CD14-positive monocyte (primary cell): ENCODE measurements around the gene RXFP3. TPM values are rescaled to one million over a fixed set of nuclear protein-coding genes. Genes with fewer than 3 reads are reported as not detected.

Experiments used
- DNase-seq, 3 donors: peaks; one replicate each; pipeline ENCODE4 v3.0.0-alpha.2; 2011 to 2022
- H2AFZ ChIP-seq: 2 replicates; pipeline ENCODE4 v1.6.0; 2012; ENCODE audit warnings: mild to moderate bottlenecking, low read depth, low read length, inconsistent platforms; ENCODE audit not compliant: insufficient read depth, poor library complexity, severe bottlenecking
- H3K27ac ChIP-seq, 2 donors: 1 replicate in 1 of 2; 2 replicates in 1 of 2; pipeline ENCODE4 v1.5.1; 2012 to 2013; ENCODE audit warnings: low read length in 2 of 2, control low read depth in 1 of 2, inconsistent platforms in 1 of 2, low read depth in 1 of 2, mild to moderate bottlenecking in 1 of 2
- H3K27me3 ChIP-seq, 2 donors: one replicate each; pipeline versions ENCODE4 v1.6.0 to v1.6.1; 2011 to 2013; ENCODE audit warnings: low read length in 2 of 2; ENCODE audit not compliant: control insufficient read depth in 2 of 2, insufficient read depth in 2 of 2
- H3K36me3 ChIP-seq, 2 donors: replicated peaks in 1 of 2; 1 replicate in 1 of 2; 2 replicates in 1 of 2; pipeline versions ENCODE4 v1.5.1 to v1.6.1; 2012 to 2013; ENCODE audit warnings: low read length in 2 of 2, control low read depth in 1 of 2, inconsistent platforms in 1 of 2, mild to moderate bottlenecking in 1 of 2; ENCODE audit not compliant: insufficient read depth in 2 of 2, control insufficient read depth in 1 of 2
- H3K4me1 ChIP-seq, 2 donors: 1 replicate in 1 of 2; 2 replicates in 1 of 2; pipeline versions ENCODE4 v1.5.1 to v1.6.1; 2012 to 2013; ENCODE audit warnings: low read length in 2 of 2, control low read depth in 1 of 2, inconsistent platforms in 1 of 2, mild to moderate bottlenecking in 1 of 2, moderate library complexity in 1 of 2; ENCODE audit not compliant: insufficient read depth in 2 of 2, control insufficient read depth in 1 of 2
- H3K4me2 ChIP-seq: replicated peaks from 2 replicates; pipeline ENCODE3; 2012; ENCODE audit warnings: low read length, moderate library complexity, mild to moderate bottlenecking; ENCODE audit not compliant: poor library complexity, severe bottlenecking; ENCODE audit errors: extremely low read depth
- H3K4me3 ChIP-seq, 3 experiments: fragments of 200-600 bp in 1 of 3; sonication (generic) in 1 of 3; replicated peaks in 1 of 3; 1 replicate in 2 of 3; 2 replicates in 1 of 3; pipeline ENCODE4 v1.5.1; 2011 to 2013; ENCODE audit warnings: low read length in 3 of 3, mild to moderate bottlenecking in 3 of 3, control low read depth in 2 of 3, low read depth in 2 of 3, inconsistent platforms in 1 of 3, moderate library complexity in 1 of 3
- H3K79me2 ChIP-seq: 2 replicates; pipeline ENCODE4 v1.6.0; 2012; ENCODE audit warnings: mild to moderate bottlenecking, control low read depth, inconsistent platforms, low read length, moderate library complexity; ENCODE audit not compliant: insufficient read depth
- H3K9ac ChIP-seq: 2 replicates; pipeline ENCODE4 v1.6.0; 2017; ENCODE audit warnings: low read length, mild to moderate bottlenecking; ENCODE audit not compliant: insufficient read depth, poor library complexity, severe bottlenecking
- H3K9me3 ChIP-seq, 2 donors: replicated peaks in 1 of 2; 1 replicate in 1 of 2; 2 replicates in 1 of 2; pipeline versions ENCODE4 v1.5.1 to v1.6.1; 2012 to 2013; ENCODE audit warnings: low read length in 2 of 2, control low read depth in 1 of 2; ENCODE audit not compliant: control insufficient read depth in 1 of 2, insufficient read depth in 1 of 2
- H4K20me1 ChIP-seq: 2 replicates; pipeline ENCODE4 v1.6.0; 2012; ENCODE audit warnings: mild to moderate bottlenecking, low read length, control low read depth, moderate library complexity; ENCODE audit not compliant: insufficient read depth
- H3K27ac Mint-ChIP-seq, 7 donors: one replicate each; pipeline ENCODE4 v1.8.0; 2020; ENCODE audit warnings: mild to moderate bottlenecking in 7 of 7, mixed read lengths in 7 of 7, moderate library complexity in 6 of 7, inconsistent platforms in 2 of 7
- H3K27me3 Mint-ChIP-seq, 3 donors: one replicate each; pipeline ENCODE4 v1.8.0; 2021 to 2022; ENCODE audit warnings: low read depth in 3 of 3, mild to moderate bottlenecking in 3 of 3, mixed read lengths in 3 of 3, moderate library complexity in 3 of 3, inconsistent platforms in 1 of 3
- H3K36me3 Mint-ChIP-seq, 2 donors: one replicate each; pipeline ENCODE4 v1.8.0; 2020; ENCODE audit warnings: mixed read lengths in 2 of 2, inconsistent platforms in 1 of 2, mild to moderate bottlenecking in 1 of 2
- H3K4me1 Mint-ChIP-seq: one replicate; pipeline ENCODE4 v1.8.0; 2020; ENCODE audit warnings: mild to moderate bottlenecking, mixed read lengths
- H3K4me3 Mint-ChIP-seq, 2 donors: one replicate each; pipeline ENCODE4 v1.8.0; 2020; ENCODE audit warnings: mild to moderate bottlenecking in 2 of 2, mixed read lengths in 2 of 2, moderate library complexity in 1 of 2
- H3K9me3 Mint-ChIP-seq, 7 donors: one replicate each; pipeline ENCODE4 v1.8.0; 2020 to 2022; ENCODE audit warnings: mixed read lengths in 7 of 7, mild to moderate bottlenecking in 6 of 7, moderate library complexity in 6 of 7, inconsistent platforms in 2 of 7
- CTCF ChIP-seq: fragments of 200-600 bp; IDR thresholded peaks from one replicate; pipeline ENCODE4 v1.8.0; 2022; ENCODE audit warnings: antibody characterized with exemption, mild to moderate bottlenecking
- WGBS: methylation state at CpG from one replicate; pipeline ENCODE4 v1.1.5; 2013; ENCODE audit warnings: missing lambda C conversion rate; ENCODE audit not compliant: insufficient coverage; 5-methylcytosine and 5-hydroxymethylcytosine counted together
- intact Hi-C, 2 donors: fragments of 100-400 bp; cut with micrococcal nuclease; formaldehyde crosslinking; loops; one replicate each; pipeline versions ENCODE4 v1.15.0 to v1.15.1; 2023
- polyA plus RNA-seq, 3 donors: library from polyadenylated mRNA; depleted of rRNA in 1 of 3; unstranded in 2 of 3; stranded (reverse) in 1 of 3; fragments of 300-500 nt in 2 of 3; fragments of >200 nt in 1 of 3; fragmentation: Illumina TruSeq in 2 of 3; gene quantifications; 1 replicate in 2 of 3; 2 replicates in 1 of 3; pipeline ENCODE4 v1.2.3, GENCODE V29; 2012 to 2021

RXFP3 gene
- polyA plus RNA-seq, 3 donors, result not detected

GRCh38 chr5:33936004-33936380 is 194 bp upstream of the RXFP3 start:
- Histone ChIP-seq H3K79me2 (no peaks in the 10 kb centered on the region), H3K4me1 (no peaks in the 10 kb centered on the region), H3K9ac (no peak overlapping the region), H3K36me3 (no peaks in the 10 kb centered on the region), H3K4me2 (no peak overlapping the region), H3K4me3 (no peak overlapping the region), H3K9me3 (no peaks in the 10 kb centered on the region), H2AFZ (no peak overlapping the region), H4K20me1 (no peaks in the 10 kb centered on the region), H3K27me3 (peaks cover 18 to 55% of the 10 kb centered on the region in 2 donors), H3K27ac (no peak overlapping the region)
- no peak for DNase-seq
- no peak for TF ChIP-seq CTCF
- H3K27me3 Mint-ChIP-seq, result peaks cover 42 to 59% (median 47%) of the 10 kb centered on the region in 3 donors
- 9% methylated on average over 19 of the region's 30 CpGs for WGBS
- peaks cover 0 to 22% (median 9%) of the 10 kb centered on the region in 7 donors for H3K9me3 Mint-ChIP-seq
- no peak overlapping the region for H3K27ac Mint-ChIP-seq
- H3K4me1 Mint-ChIP-seq, result peaks cover 5% of the 10 kb centered on the region
- intact Hi-C loops, result loop anchor here in 1 of 2 donors (5.0 kb wide), 1 partner anchor 499 kb away; no protein-coding TSS in a partner anchor
- H3K36me3 Mint-ChIP-seq, result no peaks in the 10 kb centered on the region
- peak overlapping the region in 1 of 2 donors; percentile 71 for H3K4me3 Mint-ChIP-seq

- Mint-ChIP-seq H3K27me3 (peaks cover 44 to 66% (median 53%) of the 10 kb centered on the region in 3 donors), H3K4me3 (peak overlapping the region in 1 of 2 donors; percentile 79), H3K9me3 (peaks cover 0 to 26% (median 9%) of the 10 kb centered on the region in 7 donors), H3K27ac (no peak overlapping the region), H3K36me3 (no peaks in the 10 kb centered on the region), H3K4me1 (peaks cover 5% of the 10 kb centered on the region)
- Histone ChIP-seq H3K4me1 (no peaks in the 10 kb centered on the region), H3K9ac (no peak overlapping the region), H3K27me3 (peaks cover 18 to 56% of the 10 kb centered on the region in 2 donors), H4K20me1 (no peaks in the 10 kb centered on the region), H3K36me3 (no peaks in the 10 kb centered on the region), H3K27ac (no peak overlapping the region), H3K9me3 (no peaks in the 10 kb centered on the region), H2AFZ (no peak overlapping the region), H3K4me3 (no peak overlapping the region), H3K79me2 (no peaks in the 10 kb centered on the region), H3K4me2 (no peak overlapping the region)
- intact Hi-C loops, result loop anchor here in 1 of 2 donors (5.0 kb wide), 1 partner anchor 500 kb away; no protein-coding TSS in a partner anchor
- no peak for DNase-seq
- TF ChIP-seq CTCF, result no peak
- WGBS, result 36% methylated on average over 54 of the region's 54 CpGs
Observed at GRCh38 chr5:33937017-33937706, 976 bp downstream of the RXFP3 start.
